Measurements from ENCODE around the gene WT1. TPM values are rescaled to one million over a fixed set of nuclear protein-coding genes. Genes with fewer than 3 reads are reported as not detected.
"Not testable (repeated sequence)": the region's sequence is repeated elsewhere in the genome, so short reads cannot be mapped to it uniquely, and the experiment has no call there.

Gene WT1
- polyA plus RNA-seq (ENCODE audit: insufficient read length) = not detected

DNA sequence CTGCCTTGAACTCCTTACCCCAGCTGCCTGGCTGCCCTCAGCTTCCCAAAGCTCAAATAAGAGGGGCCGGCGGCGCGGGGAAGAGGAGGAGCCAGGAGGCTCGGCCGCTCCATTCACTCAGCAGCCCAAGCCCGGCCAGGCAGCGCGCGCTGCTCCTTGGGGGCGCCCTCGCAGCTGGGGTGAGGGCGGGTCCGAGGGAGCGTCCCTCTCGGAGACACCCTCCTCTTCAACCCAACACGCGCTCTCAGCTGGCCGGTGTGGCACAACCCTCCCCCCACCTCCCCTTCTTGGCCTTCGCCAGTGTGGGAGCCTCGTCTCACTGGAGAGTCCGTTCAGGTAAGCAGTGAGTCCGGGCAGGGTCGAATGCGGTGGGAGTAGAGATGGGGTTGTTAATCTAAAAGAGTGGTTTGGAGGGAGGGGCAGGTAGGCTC is at the start of gene WT1:
Gene WT1 (minus strand): TSS at position 29 of the 431 bp plus-strand sequence.
- DNase-seq = no peak

DNA sequence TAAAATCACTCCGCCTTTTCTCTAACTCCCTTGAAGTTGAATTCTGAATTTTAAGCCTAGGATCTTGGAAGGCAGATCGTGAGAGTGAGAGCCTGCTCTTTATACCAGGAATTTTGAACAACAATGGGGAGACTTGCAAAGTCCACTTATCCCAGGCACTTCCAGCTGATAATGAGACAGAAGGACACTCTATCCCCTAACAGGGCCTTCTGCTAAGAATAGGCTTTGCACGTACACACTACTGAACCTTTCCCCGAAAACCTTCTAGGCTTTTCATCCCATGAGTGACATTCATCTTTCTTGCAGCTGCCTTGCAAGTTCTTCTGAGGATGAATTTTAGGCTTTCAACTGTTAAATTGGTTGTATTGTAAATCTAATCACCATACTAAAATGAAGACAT is 44.0 kb upstream of the WT1 start:
- no peak for DNase-seq

DNA sequence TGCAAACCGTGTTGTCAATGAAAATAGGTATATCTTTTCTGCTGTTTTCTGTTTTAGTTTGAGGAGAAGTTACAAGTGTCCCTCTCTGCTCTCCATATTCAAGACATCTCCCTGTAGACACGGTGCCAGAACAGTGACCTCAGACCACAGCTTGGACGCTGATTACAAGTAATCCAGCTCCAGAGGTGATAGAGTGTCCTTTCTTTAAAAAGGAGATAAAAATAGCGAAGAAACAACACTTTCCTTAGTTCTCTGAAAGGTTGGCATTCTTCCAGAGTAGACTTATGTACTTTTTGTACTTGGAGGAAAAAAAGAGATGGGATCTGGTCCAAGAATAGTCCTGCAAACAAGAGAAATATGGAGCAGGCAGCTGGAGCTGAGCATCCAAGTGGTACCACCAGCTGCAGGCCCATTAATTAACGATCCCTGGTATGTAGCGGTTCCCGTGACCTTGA is 43.0 kb upstream of the WT1 start:
- DNase-seq = peak; percentile 6

DNA sequence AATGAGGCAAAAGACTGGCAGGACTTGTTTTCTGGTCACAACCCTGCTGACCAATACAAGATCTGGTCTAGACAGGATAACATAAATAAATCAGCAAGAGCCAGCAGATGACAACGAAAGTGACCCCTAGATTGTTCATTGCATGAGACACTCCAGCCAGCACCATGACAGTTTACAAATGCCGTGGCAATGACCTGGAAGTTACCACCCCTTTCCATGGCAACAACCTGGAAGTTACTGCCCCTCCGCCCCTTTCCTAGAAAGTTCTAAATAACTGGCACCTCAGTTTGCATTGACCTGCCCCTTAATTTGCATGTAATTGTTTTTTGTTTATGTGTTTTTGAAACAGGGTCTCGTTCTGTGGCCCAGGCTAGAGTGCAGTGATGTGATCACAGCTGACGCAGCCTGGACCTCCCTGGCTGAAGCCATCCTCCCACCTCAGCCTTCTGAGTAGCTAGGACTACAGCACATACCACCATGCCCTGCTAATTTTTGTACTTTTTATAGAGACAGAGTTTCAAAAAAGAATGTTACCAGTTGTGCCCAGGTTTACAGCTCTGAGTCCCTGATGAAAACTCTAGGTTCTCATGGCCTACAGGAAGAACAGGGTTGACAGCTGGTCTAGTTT is 38.1 kb upstream of the WT1 start:
- no peak for DNase-seq

DNA sequence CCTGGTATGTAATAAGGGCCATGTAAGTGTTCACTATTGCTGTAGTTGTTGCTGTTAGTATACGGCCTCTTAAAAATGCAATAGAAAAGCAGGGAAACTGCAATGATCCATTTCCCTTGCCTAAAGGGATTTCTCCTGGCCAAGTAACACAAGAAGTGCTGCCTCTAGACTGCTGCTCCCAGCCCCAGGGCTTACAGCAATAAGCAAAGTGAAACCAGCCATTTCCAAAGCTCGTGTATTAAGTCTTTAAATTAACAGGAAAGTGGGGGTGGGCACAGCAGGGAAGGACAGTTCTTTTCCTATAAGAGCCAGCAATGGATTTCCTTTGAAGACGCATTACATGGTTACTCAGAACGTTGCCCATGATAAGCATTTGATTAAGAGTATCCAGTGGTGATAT is 36.9 kb upstream of the WT1 start:
- no peak for DNase-seq

DNA sequence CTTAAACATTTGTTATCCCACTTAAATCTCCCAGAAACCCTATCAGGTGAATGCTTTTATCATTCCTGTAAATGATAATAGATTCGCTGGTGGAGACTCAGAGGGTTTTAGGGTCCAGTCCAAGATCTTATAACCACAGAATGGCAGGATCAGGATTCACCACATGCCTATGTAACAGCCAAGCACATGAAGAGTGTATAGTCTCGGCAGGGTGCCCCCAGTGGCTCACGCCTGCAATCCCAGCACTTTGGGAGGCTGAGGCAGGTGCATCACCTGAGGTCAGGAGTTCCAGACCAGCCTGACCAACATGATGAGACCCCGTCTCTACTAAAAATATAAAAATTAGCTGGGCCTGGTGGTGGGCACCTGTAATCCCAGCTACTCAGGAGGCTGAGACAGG is 36.2 kb upstream of the WT1 start:
- not testable (repeated sequence) for DNase-seq

DNA sequence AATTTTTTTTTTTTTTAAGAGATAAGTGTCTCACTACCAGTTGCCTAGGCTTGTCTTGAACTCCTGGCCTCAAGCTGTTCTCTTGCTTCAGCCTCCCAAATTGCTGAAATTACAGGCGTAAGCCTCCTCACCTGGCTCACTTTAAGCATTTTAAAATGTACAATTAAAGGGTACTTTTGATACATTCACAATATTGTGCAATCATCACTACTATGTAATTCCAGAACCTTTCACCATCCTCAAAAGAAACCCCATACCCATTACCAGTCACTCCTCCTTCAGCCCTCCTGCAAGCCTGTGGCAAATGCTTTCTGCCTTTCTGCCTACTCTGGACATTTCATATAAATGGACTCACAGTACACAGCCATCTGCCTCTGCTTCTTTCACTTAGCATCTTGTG is 34.5 kb upstream of the WT1 start:
- no peak for DNase-seq

DNA sequence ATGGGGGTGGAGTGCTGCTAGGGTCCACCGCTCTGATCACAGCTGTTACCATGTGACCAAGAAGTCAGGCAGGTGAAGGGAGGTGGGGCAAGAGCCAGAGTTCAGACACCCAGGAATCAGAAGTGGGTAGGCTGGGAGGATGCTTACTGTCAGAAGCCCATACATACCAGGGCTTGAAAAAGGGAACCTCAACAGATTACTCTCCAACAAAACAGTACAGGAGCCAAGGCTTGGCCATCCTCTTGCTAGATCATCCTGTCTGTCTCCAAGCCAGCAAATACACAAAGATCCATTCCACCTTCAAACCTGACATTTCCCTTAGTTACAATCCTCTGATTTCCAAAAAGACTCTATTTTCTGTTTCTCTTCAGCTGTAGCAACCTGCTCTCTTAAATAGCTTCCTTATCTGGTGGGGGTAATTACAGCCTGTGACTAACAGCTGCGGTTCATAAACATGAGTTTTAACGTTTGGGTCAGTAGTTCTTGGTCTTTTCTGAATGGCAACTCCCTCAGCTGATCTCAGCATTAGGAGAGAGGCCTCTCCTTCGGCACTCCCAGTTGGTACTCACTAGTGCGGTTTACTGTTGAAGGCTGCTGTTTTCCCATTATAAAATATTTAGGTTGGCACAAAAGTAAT is 31.1 kb upstream of the WT1 start:
- DNase-seq = no peak

DNA sequence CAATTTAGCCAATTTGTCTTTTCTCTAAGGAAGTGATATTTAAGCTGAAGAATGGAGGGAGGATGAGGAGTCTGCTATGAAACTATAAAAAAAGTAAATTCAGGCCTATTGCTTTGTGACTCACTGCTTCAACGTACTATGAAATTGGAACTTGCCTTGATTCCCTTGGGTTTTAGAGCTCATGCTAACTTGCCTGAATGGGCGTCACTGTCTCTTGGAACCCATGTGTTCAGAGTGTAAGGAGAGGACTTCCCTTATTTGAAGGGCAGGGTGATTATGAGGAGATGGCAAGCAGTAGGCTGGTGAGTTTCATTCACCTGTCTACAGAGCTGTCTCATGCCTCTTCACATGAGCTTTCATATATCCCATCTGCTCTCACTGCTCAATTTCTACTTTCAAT is 28.7 kb upstream of the WT1 start:
- no peak for DNase-seq

DNA sequence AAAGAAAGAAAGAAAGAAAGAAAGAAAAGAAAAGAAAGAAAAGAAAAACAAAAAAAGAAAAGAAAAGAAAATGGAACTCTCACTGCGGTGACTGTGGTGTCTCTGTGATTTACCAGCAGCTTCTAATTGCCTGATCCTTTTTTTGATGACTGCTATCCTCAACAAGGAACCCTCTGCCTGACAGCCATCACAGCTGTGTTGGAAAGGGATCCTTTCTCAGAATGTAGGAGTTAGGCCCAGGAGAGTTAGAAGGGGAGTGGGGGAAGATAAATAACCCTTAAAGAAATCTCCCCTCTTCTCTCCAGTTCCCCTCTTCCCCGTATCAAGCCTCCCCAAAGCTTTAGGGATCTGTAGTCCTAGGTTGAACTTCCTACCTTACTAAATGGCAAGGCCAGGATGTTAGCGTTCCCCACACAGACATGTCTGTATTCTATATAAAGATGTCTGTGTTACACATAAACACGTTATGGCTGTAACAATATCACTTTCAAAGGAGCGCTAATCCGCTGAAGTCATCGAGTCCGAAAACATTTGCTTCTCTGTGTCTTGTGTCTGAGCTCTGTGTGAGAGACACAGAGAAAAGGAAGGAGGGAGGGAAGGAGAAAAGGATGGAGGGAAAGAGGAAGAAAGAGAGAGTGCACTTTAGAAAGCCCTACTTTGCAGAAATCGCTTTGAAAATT is 26.8 kb upstream of the WT1 start:
- DNase-seq = no peak

DNA sequence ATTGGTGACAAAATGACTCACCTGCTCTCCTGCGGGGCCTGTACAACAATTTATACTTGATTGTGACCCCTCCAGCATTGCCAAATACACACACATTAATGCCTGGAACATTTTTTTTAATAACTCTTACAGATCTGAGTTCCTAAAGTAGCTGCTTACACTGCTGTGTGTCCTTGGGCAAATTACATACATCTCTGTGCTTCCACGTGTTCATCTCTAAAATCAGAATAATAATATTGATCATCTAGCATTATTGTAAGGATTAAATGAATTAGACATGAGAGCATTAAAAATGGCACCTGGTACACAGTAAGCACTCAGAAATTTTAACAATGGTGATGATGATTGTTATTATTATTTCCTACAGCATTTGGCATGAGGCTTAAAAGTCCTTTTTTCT is 21.5 kb upstream of the WT1 start:
- DNase-seq = no peak

DNA sequence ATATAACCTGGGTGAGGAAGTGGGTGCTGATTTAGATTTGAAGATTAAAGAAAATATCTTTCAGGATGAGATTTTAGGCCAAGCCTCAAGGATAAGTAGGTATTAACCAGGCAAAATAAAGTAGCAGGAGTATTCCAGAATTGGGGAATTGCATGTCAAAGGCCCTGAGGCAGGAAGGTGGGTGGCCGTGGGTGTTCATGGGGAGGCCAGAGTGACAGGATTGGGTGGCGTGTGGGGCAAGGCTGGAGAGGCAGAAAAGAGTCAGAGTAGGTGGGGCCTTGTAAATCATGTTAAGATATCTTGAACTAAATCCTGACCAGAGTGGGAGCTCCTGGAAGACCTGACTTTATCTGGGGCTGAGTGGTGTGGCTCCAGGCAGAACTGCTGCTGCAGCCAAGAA is 19.7 kb upstream of the WT1 start:
- no peak for DNase-seq

DNA sequence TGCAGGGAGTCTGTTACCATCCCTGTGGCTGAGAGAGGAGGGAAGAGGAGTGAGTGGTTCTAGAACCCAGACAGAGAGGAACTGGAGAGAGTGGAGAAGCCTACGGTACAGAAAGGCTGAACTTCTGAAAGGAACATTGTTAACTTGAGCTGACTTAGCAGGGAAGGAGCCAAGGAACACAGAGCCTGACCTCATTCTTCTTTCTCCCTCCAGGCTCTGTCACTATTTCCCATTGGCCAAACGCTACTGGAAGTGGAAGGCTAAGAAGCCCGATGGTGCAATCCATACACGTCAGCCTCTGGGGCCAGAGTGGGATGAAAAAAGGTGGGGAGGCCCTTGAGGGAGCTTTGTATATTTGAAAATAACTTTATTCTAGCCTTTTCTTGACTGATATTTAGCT is 16.5 kb upstream of the WT1 start:
- no peak for DNase-seq

DNA sequence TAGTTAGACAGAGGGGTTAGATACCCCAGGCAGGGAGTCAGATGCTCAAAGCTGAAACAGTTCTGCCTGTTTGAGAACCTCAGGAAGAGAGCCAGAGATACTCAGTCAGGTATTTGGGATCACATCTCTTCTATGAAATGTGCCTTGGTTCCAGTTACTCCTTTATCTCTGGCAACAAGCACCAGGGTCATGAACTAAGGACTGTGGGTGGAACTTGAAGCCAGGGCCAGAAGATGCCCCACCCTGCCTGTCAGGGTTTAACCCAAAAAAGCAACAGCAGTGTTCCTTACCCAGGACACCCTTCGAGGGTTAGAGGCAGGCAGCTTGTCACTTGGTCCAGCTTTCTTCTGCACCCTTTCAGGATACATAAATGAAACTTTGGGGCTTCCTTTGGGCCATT is 15.0 kb upstream of the WT1 start:
- DNase-seq = no peak

DNA sequence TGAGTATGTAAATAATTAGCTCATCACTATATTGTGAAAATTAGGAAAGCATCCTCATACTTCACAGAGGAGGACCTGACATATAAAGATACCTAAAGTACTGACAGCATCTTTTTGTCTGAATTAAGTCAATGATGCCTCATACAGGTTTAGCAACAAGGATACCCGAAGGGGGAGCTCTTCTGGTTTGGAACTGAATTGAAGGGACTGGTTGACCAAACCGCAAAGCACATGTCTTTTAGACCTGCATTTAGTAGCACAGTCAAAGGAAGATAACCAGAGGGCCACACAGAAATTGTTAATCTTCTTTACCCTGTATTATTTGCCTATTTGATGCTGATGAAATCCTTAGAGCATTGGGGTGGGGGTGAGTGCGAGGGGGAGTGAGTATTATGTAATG is 12.9 kb upstream of the WT1 start:
- DNase-seq = no peak

DNA sequence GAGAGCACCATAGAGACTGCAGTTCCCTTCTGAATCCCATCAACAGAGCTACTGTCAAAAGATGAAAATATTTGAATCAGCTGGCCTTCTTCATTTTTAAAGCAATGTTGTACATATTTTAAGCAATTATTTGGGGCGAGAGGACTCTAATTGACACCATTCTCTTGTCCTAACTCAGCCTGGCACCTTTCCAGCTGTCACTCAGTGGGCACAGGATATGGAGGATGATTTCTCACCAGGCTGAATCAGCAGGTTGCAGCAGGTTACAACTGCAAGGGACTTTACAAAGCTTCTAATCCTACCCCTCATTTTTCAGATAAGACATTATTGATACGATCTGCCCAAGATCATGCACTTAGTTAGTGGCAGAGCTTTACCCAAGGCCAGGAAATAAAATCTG is 11.9 kb upstream of the WT1 start:
- no peak for DNase-seq

DNA sequence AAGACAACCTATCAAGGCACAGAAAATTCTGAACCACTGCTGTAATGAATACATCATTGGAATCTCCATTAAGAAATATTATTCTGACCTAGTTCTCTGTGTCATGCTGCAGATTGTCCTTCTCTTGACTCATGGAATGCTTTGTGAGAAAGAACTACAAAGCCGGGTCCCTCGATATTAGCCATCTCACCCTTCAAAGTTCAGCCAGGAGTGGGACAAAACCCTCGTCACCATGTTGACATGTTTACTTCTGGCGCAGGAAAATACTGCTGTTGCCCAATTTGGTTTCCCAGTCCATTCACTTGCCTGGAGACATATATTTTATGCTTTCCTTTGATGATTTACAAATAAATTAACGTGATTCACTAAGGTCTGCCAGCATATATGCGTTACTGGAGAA is 10.9 kb upstream of the WT1 start:
- no peak for DNase-seq

DNA sequence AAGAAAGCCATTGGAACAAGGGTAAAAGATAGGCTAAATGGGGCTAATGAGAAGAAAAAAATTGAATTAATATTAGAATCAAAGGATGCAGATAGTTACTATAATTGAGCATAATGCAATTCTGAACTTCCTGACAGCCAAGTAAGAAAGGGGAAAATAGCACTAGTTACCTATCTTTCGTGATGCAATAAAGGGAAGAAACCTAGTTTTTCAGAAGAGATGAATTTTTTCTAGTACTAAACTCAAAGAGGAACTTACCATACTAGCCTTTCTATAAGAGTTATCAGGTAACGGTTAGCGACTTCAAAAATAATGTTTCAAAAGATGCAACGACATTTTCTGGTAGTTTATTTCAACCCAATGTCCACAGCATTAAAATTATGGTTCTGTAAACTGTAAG is 8.8 kb upstream of the WT1 start:
- DNase-seq = no peak

DNA sequence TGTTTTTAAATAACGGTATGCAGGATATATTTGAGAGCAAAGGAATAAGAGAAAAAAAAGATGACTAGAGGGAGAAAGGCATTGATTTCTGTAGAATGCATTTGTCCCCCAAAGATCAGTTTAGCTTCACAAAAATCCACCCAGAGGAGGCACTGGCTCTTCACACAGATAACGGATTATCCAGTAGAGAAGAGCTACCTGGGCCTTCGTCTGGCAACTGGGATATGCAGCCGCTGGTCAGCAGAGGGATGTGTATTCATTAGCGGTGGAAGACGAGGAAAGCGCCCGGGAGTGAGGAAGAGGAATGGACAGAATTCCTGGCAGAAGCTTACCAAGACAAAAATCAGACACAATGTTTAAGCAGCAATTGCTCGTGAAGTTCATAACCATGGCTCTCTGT is 5.6 kb upstream of the WT1 start:
- DNase-seq = no peak

DNA sequence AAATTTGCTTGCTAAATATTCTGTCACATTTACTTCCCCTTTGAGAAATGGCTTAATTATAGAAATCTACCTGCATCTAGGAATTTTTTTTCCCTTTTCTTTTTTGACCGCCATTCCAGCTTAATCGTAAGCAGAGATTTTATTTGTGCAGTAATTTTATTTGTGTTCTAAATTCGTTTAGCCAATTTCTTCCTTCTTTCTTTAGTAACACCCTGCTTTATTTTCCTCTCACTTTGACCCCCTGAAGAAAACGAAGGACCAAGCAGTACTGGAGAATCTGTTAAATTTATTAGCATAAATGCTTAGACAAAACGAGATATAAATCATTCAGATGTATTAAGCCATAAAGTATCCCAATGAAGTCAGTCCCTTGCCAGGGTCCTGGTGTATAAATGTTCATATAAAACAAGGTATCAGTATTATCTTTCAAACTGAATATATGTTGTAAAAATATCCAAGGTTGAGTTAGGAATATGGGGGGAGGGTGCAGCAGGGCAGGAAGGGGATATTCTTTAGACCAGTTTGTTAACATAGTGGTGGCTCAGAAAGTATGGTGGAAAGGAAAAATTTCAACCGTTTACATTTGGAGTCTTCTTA is 5.1 kb upstream of the WT1 start:
- no peak for DNase-seq

DNA sequence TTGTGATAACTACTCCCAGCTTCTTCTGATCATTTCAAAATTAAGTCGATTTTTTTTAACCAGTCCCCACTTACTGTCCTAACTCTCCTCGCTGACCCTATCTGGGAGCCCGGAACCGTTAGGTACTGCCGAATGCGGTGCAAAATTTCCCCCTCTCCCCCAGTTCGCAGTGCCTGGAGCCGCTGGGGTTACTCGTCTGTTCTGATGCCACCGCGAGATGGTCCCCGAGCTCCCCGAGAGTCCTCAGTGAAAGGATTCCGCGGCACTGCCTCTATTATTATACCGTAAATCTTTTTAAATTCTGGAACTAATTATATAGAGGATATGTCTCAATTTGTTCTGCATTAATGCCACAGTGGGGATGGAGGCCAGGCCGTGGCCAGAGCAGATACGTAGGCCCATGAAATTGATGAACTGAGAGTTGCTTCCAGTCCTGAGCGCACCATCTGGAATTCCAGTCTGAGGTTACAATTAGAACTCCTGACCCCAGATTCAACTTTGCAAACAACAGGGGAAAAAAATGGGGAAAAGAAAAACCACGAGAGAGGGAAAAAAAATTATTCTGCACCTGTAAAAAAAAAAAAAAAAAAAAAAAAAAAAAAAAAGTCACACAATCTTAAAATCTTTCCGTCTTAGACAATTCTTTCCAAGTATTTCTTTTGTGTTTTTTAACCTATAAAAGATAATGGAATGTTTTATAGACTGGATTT is 4.3 kb upstream of the WT1 start:
- no peak for DNase-seq

DNA sequence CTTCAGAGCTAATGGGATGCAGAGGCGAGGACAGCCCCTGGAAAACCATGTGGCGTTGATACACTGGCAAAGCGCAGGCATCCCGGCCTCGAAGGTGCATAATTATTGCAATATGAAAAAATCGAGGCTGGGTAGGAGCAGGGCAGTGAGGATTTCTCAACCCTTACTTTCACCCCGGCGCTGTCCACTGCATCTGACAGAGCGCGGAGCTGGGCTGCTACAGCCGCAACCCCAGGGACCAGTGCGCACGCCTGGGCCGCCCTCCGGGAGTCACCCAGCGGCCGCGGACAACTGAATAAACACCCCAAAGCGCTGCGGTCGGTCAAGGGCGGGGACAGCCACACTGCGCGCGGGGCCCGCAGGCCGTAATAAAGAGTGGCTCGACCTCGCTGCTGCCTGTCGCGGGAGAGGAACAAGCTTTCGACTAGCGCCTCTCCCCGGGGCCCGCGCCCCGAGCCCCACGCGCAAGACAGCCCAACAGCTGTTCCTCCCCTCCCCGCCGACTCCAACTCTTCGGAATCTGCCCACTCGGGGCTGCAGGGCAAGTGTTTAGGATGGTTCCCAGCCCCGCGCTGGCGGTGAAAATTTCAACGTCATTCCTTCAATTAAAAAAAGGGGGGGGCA is 3.6 kb upstream of the WT1 start:
- DNase-seq = no peak
